Thoracic aorta (tissue), 2 donors: ENCODE results near the gene RAB6B. TPM values are rescaled to one million over a fixed set of nuclear protein-coding genes. Genes with fewer than 3 reads are reported as not detected.

Experiments used
- ATAC-seq: fragments of 150-250 bp; one replicate; pipeline ENCODE4 v1.8.0; 2017; ENCODE audit warnings: low read depth; ENCODE audit not compliant: insufficient number of reproducible peaks, low FRiP score
- DNase-seq: peaks from one replicate; pipeline ENCODE4 v3.0.0-alpha.2; 2020; ENCODE audit warnings: low spot score
- H3K27ac ChIP-seq, 2 donors: fragments of 200-600 bp; sonication (generic); 1 replicate in 1 of 2; 2 replicates in 1 of 2; pipeline ENCODE4 v1.5.1; 2016; ENCODE audit warnings: mild to moderate bottlenecking in 2 of 2, moderate library complexity in 2 of 2
- H3K27me3 ChIP-seq: fragments of 200-600 bp; sonication (generic); replicated peaks from 2 replicates; pipeline ENCODE4 v1.6.0; 2016; ENCODE audit warnings: mild to moderate bottlenecking; ENCODE audit not compliant: insufficient read depth
- H3K36me3 ChIP-seq: fragments of 200-600 bp; sonication (generic); one replicate; pipeline ENCODE4 v1.5.1; 2016
- H3K4me1 ChIP-seq, 2 donors: fragments of 200-600 bp; sonication (generic); 1 replicate in 1 of 2; 2 replicates in 1 of 2; pipeline versions ENCODE4 v1.5.1 to v1.6.0; 2016; ENCODE audit warnings: low read depth in 2 of 2, mild to moderate bottlenecking in 1 of 2; ENCODE audit not compliant: control insufficient read depth in 1 of 2
- H3K4me3 ChIP-seq: fragments of 200-600 bp; sonication (generic); 2 replicates; pipeline ENCODE4 v1.5.1; 2016; ENCODE audit warnings: mild to moderate bottlenecking
- H3K9me3 ChIP-seq: fragments of 200-600 bp; sonication (generic); 2 replicates; pipeline ENCODE4 v1.5.1; 2016
- total RNA-seq, 2 donors: library from RNA; depleted of rRNA; stranded (reverse); fragments of >200 nt; gene quantifications; one replicate each; pipeline versions ENCODE4 v1.1.0 to v1.2.3, GENCODE V29; 2016
- TF ChIP-seq, protein P1 (sequence below): fragments of 200-600 bp; sonication (generic); IDR thresholded peaks from one replicate; pipeline ENCODE4 v1.5.1; 2019; ENCODE audit warnings: antibody characterized with exemption

Gene RAB6B
- total RNA-seq, 2 donors from 2014 or later: 0.27 to 4.0 TPM

DNA sequence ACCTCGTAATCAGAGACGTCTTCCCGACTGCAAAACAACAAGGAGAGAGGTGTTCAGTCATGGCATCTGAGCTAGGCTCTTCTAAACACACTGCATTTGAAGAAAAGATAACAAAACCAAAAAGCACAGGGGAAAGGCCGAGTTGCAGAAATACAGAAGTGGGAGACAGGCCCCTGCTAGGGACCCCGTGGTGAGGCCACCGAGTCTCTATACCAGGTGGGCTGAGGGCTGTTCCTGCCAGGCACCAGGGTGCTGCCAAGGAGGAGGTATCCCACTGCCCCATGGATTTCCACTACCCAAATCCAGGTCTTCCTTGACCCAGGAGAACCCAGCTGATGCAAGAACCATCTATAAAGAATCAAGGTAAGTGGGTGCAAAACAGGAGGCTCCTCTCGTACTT, 31.1 kb downstream of the RAB6B start:
- Histone ChIP-seq H3K4me3 (no peak overlapping the region), H3K4me1 (peaks cover 0 to 7% of the 10 kb centered on the region in 2 donors), H3K36me3 (no peaks in the 10 kb centered on the region), H3K27me3 (no peaks in the 10 kb centered on the region), H3K27ac (no peak overlapping the region), H3K9me3 (no peaks in the 10 kb centered on the region)
- TF ChIP-seq, protein P1, sequence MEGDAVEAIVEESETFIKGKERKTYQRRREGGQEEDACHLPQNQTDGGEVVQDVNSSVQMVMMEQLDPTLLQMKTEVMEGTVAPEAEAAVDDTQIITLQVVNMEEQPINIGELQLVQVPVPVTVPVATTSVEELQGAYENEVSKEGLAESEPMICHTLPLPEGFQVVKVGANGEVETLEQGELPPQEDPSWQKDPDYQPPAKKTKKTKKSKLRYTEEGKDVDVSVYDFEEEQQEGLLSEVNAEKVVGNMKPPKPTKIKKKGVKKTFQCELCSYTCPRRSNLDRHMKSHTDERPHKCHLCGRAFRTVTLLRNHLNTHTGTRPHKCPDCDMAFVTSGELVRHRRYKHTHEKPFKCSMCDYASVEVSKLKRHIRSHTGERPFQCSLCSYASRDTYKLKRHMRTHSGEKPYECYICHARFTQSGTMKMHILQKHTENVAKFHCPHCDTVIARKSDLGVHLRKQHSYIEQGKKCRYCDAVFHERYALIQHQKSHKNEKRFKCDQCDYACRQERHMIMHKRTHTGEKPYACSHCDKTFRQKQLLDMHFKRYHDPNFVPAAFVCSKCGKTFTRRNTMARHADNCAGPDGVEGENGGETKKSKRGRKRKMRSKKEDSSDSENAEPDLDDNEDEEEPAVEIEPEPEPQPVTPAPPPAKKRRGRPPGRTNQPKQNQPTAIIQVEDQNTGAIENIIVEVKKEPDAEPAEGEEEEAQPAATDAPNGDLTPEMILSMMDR: no peak
- DNase-seq (no peak), ATAC-seq (no peak)

DNA sequence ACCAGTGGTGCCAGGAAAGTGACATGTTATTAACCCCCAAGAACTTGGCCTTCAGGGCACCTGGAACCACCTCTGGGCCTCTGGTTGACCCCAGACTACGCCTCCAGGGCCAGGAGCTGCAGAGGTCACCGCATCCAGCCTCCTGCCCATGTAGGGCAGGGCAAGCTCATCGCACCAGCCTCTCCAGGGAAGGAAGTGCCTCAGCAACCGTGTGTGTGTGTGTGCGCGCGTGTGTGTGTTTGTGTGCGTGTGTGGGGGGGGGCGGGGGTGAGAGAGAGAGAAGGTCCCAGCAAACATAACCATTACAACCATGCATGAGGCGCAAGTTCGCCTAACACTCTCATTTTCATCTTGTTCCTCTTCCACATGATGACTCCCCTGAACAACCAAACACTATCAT, 31.8 kb downstream of the RAB6B start:
- H3K36me3 ChIP-seq: no peaks in the 10 kb centered on the region
- H3K4me1 ChIP-seq: peaks cover 0 to 7% of the 10 kb centered on the region in 2 donors
- H3K4me3 ChIP-seq: no peak overlapping the region
- H3K27me3 ChIP-seq: no peaks in the 10 kb centered on the region
- no peaks in the 10 kb centered on the region for H3K9me3 ChIP-seq
- DNase-seq: no peak
- no peak overlapping the region for H3K27ac ChIP-seq
- TF ChIP-seq, protein P1: no peak
- ATAC-seq: no peak

DNA sequence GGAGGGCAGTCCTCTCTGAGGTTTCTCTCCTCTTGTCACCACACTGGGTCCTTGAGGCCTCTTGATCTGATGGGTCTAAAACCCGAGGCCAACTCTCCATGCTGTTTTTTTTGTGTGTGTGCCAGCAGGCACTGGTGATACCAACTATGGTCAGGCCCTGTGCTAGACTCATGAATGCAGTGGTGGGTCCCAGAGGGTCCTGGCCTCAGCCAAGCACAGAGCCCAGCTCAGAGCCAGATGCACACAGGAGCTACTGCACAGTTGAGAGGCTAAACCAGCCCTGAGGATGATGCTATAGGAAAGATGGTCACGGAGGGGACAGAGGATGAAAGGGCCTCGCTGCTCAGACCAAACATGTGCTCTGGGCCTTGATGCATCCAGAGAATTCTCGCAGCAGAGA, 33.5 kb downstream of the RAB6B start:
- H3K4me1 ChIP-seq: peaks cover 0 to 7% of the 10 kb centered on the region in 2 donors
- H3K36me3 ChIP-seq: no peaks in the 10 kb centered on the region
- H3K27ac ChIP-seq: no peak overlapping the region
- no peaks in the 10 kb centered on the region for H3K9me3 ChIP-seq
- no peak overlapping the region for H3K4me3 ChIP-seq
- no peaks in the 10 kb centered on the region for H3K27me3 ChIP-seq
- TF ChIP-seq, protein P1: no peak
- no peak for ATAC-seq
- DNase-seq: no peak

DNA sequence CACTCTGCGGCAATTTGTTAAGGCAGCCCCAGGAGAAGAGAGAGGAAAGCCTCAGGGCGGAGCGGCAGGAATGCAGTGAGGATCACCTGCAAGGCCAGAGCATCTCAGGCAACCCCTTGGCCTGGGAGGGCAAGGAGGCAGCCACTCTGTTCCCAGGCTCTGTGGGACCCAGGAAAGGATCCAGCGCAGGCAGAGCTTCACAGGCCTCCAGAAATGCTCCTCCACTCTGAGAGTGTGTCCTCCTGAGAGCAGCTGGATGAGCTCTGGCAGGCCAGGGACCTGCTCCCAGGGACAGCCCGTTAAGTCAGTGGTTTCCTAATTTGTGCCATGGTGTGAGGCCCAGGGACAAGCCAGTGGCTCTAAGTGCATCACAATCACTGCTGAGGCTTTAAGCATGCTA, 35.2 kb downstream of the RAB6B start:
- H3K4me1 ChIP-seq: peaks cover 0 to 4% of the 10 kb centered on the region in 2 donors
- H3K27me3 ChIP-seq: no peaks in the 10 kb centered on the region
- ATAC-seq (no peak), DNase-seq (no peak)
- TF ChIP-seq, protein P1: no peak
- no peaks in the 10 kb centered on the region for H3K36me3 ChIP-seq
- no peaks in the 10 kb centered on the region for H3K9me3 ChIP-seq
- no peak overlapping the region for H3K4me3 ChIP-seq
- H3K27ac ChIP-seq: no peak overlapping the region

DNA sequence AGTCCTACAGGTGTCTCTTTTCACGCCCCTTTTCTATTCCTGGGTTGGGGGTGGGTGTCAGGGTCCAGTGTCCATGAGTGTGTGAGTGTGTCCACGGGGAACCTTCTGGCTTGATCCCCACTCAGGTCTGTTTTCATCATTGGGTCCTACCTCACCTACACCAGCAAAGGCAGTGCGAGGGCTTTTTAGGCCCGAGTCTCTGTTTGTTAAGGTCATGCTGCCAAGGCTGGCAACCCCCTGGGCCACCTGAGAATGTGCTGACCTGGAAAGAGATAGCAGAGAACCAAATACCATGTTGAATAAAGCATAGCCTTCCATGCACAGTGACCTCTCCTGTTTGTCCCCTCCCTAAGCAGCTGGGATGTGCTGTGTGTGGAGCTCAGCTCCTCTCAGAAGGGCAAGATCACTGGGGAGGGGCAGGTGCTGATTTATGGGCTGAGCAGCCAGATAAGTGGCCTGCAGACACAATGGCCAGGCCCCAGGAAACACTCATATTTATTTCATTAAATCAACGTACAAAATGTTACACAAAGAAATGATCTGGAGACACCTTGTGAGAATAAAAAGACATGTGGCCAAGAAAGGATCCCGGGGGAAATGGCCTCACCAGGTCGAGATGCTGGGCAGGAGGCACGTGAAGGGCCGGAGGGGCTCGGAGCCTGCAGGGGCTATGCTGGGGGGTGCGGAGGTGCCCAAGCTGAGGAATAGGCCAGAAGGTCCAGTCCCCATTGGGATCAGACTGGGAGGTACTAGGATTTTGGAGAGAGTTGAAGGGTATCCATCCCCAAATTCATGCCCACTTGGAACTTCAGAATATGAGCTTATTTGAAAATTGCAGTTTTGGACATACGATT, 36.1 kb downstream of the RAB6B start:
- Histone ChIP-seq H3K36me3 (no peaks in the 10 kb centered on the region), H3K4me1 (peaks cover 0 to 7% of the 10 kb centered on the region in 2 donors), H3K4me3 (no peak overlapping the region), H3K27me3 (no peaks in the 10 kb centered on the region), H3K9me3 (no peaks in the 10 kb centered on the region), H3K27ac (no peak overlapping the region)
- no peak for ATAC-seq
- TF ChIP-seq, protein P1: no peak
- DNase-seq: no peak
